Psoas muscle (tissue), 8 donors: Measurements from ENCODE around the gene MARK2. TPM values are rescaled to one million over a fixed set of nuclear protein-coding genes. Genes with fewer than 3 reads are reported as not detected.

ENCODE experiments used
- ATAC-seq, 4 donors: fragments of 200-7000 bp; cut with Tn5 transposase; one replicate each; pipeline ENCODE4 v1.9.1; 2020; ENCODE audit warnings: moderate library complexity in 3 of 4, mild to moderate bottlenecking in 2 of 4
- DNase-seq, 2 donors: peaks; one replicate each; pipeline ENCODE4 v3.0.0-alpha.2; 2020
- H3K27ac ChIP-seq: fragments of 200-600 bp; one replicate; pipeline ENCODE4 v1.8.0; 2022
- H3K27me3 ChIP-seq, 3 donors: fragments of 200-600 bp in 1 of 3; one replicate each; pipeline versions ENCODE4 v1.6.1 to v1.8.0; 2013 to 2022; ENCODE audit warnings: low read length in 2 of 3, mild to moderate bottlenecking in 2 of 3, moderate library complexity in 1 of 3; ENCODE audit not compliant: insufficient read depth in 3 of 3
- H3K36me3 ChIP-seq, 2 donors: fragments of 200-600 bp in 1 of 2; one replicate each; pipeline versions ENCODE4 v1.6.1 to v1.8.0; 2013 to 2022; ENCODE audit warnings: low read depth in 1 of 2, mild to moderate bottlenecking in 1 of 2, moderate library complexity in 1 of 2; ENCODE audit not compliant: insufficient read depth in 1 of 2
- H3K4me1 ChIP-seq: fragments of 200-600 bp; one replicate; pipeline ENCODE4 v1.8.0; 2022
- H3K4me3 ChIP-seq: fragments of 200-600 bp; one replicate; pipeline ENCODE4 v1.8.0; 2022; ENCODE audit warnings: mild to moderate bottlenecking
- H3K9me3 ChIP-seq: fragments of 200-600 bp; one replicate; pipeline ENCODE4 v1.8.0; 2022
- CTCF ChIP-seq: fragments of 200-600 bp; IDR thresholded peaks from one replicate; pipeline ENCODE4 v1.8.0; 2022; ENCODE audit warnings: antibody characterized with exemption
- WGBS, 3 donors: extraction: QIAGEN DNeasy Blood & Tissue Kit; methylation state at CpG; one replicate each; pipeline versions ENCODE4 v1.1.6 to v1.1.7; 2013; 5-methylcytosine and 5-hydroxymethylcytosine counted together
- intact Hi-C, 2 donors: fragments of 100-400 bp; cut with DNase I; formaldehyde crosslinking; loops; one replicate each; pipeline versions ENCODE4 v1.11.0 to v1.14.2; 2022
- polyA plus RNA-seq, 3 donors: library from polyadenylated mRNA; stranded (reverse); fragments of 200-250 nt; gene quantifications; one replicate each; pipeline ENCODE4 v1.2.3, GENCODE V29; 2013
- total RNA-seq, 4 donors: library from RNA; stranded (reverse); fragmentation: NEBNext Ultra II Directional in 2 of 4; extraction: Animal tissue kit (Norgen Biotek cat#: 25700) in 2 of 4; gene quantifications; one replicate each; pipeline versions ENCODE4 v1.2.1 to v1.2.4, GENCODE V29; 2021 to 2023
- donor health status: healthy with polysubstance abuse.
- donor health status: DM: no; HTN: no; CAD: no; lungs with moderate emphysema.
- donor health status: Bipolar disorder and iron deficiency.
- donor health status: healthy.
- donor health status: DM: yes; HTN: yes; CAD: no.
- donor health status: DM: no; HTN: no; CAD: no.
- donor health status: DM: no; HTN: no; CAD: no.
- donor health status: DM: yes; HTN: yes; CAD: no.

Gene MARK2
- total and polyA plus RNA-seq, 7 donors, result 11.7 to 24.9 (median 22.2) TPM

GRCh38 chr11:63907808-63908530 is 69.1 kb downstream of the MARK2 start:
- H3K36me3 ChIP-seq, result peaks cover 9 to 71% of the 10 kb centered on the region in 2 donors
- intact Hi-C loops, result no loop called here
- no peak for ATAC-seq
- no peak for TF ChIP-seq CTCF
- no peaks in the 10 kb centered on the region for H3K9me3 ChIP-seq
- DNase-seq, result no peak
- H3K27ac ChIP-seq, result no peak overlapping the region
- WGBS, 3 donors, result 85 to 88% (median 87%) methylated on average over 21 of the region's 21 CpGs
- no peak overlapping the region for H3K4me3 ChIP-seq
- no peaks in the 10 kb centered on the region for H3K4me1 ChIP-seq
- no peaks in the 10 kb centered on the region for H3K27me3 ChIP-seq

GRCh38 chr11:63908631-63909401 is 69.9 kb downstream of the MARK2 start:
- WGBS, 3 donors, result 74 to 82% (median 78%) methylated on average over 37 to 46 of the region's 46 CpGs
- Histone ChIP-seq H3K9me3 (no peaks in the 10 kb centered on the region), H3K27me3 (no peaks in the 10 kb centered on the region), H3K27ac (no peak overlapping the region), H3K4me1 (no peaks in the 10 kb centered on the region), H3K4me3 (no peak overlapping the region), H3K36me3 (peaks cover 6 to 62% of the 10 kb centered on the region in 2 donors)
- no peak for TF ChIP-seq CTCF
- intact Hi-C loops, result no loop called here
- ATAC-seq (peak in 3 of 4 donors; percentile 8 to 16 (median 10)), DNase-seq (peak; percentile 50 to 71)

GRCh38 chr11:63909591-63910506 is 70.9 kb downstream of the MARK2 start:
- no peak for ATAC-seq

GRCh38 chr11:63910675-63911074 is 71.8 kb downstream of the MARK2 start:
- no peak for ATAC-seq
- no peaks in the 10 kb centered on the region for H3K4me1 ChIP-seq
- intact Hi-C loops, result no loop called here
- H3K27me3 ChIP-seq, result no peaks in the 10 kb centered on the region
- no peak overlapping the region for H3K27ac ChIP-seq
- no peak for DNase-seq
- H3K4me3 ChIP-seq, result no peak overlapping the region
- no peaks in the 10 kb centered on the region for H3K9me3 ChIP-seq
- no peak for TF ChIP-seq CTCF
- H3K36me3 ChIP-seq, result peaks cover 0 to 44% of the 10 kb centered on the region in 2 donors
- 62 to 72% (median 62%) methylated on average over 9 of the region's 9 CpGs for WGBS, 3 donors

More at GRCh38 chr11:63909591-63910506, 70.9 kb downstream of the MARK2 start:
- intact Hi-C loops, result no loop called here
- Histone ChIP-seq H3K4me1 (no peaks in the 10 kb centered on the region), H3K27me3 (no peaks in the 10 kb centered on the region), H3K4me3 (no peak overlapping the region), H3K9me3 (no peaks in the 10 kb centered on the region), H3K36me3 (peaks cover 0 to 52% of the 10 kb centered on the region in 2 donors), H3K27ac (no peak overlapping the region)
- WGBS, 3 donors, result 74 to 82% (median 80%) methylated on average over 23 to 24 of the region's 24 CpGs
- no peak for DNase-seq
- TF ChIP-seq CTCF, result no peak
